HG02759 (cell line): ENCODE results near the gene NLGN1.
A peak's percentile ranks its signal among the peaks of the same experiment; 100 is the strongest.
"Not testable (repeated sequence)": the region's sequence is repeated elsewhere in the genome, so short reads cannot be mapped to it uniquely, and the experiment has no call there.

Experiments
- ATAC-seq: cut with Tn5 transposase; IDR thresholded peaks from one replicate; pipeline ENCODE4 v1.9.1; 2021; ENCODE audit warnings: mild to moderate bottlenecking, moderate library complexity; ENCODE audit not compliant: unreplicated experiment

The NLGN1 gene

DNA sequence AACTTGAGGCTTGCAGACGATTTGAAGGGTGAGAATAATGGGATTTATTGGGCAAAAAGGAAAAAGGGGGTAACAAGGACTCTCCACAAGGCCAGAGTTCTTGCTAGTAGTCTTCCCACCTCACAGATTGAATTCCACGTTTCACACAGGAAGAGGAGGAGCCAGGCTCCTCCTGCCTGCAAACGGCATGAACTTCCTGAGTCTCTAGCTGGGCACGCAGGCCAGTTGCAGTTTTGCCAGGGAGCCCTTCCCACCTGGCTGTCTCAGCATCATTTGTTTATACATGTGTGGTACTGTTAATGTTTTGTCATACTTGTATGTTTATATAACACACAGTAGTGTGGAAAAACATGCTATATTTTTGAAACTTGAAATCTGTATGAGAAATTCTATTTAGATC lies 155.0 kb downstream of the NLGN1 start:
- no peak for ATAC-seq

GRCh38 chr3:173553635-173554280 lies 156.2 kb downstream of the NLGN1 start:
- no peak for ATAC-seq

- no peak for ATAC-seq
These were observed 159.0 kb downstream of the NLGN1 start for GRCh38 chr3:173556546-173556945.

GRCh38 chr3:173567997-173568396 lies 170.5 kb downstream of the NLGN1 start:
- no peak for ATAC-seq

- ATAC-seq: no peak
These were observed 171.1 kb downstream of the NLGN1 start for GRCh38 chr3:173568623-173569022.

GRCh38 chr3:173583496-173583895 lies 186.0 kb downstream of the NLGN1 start:
- no peak for ATAC-seq

- ATAC-seq: peak; percentile 57
These were observed 186.7 kb downstream of the NLGN1 start for GRCh38 chr3:173584093-173584837.

DNA sequence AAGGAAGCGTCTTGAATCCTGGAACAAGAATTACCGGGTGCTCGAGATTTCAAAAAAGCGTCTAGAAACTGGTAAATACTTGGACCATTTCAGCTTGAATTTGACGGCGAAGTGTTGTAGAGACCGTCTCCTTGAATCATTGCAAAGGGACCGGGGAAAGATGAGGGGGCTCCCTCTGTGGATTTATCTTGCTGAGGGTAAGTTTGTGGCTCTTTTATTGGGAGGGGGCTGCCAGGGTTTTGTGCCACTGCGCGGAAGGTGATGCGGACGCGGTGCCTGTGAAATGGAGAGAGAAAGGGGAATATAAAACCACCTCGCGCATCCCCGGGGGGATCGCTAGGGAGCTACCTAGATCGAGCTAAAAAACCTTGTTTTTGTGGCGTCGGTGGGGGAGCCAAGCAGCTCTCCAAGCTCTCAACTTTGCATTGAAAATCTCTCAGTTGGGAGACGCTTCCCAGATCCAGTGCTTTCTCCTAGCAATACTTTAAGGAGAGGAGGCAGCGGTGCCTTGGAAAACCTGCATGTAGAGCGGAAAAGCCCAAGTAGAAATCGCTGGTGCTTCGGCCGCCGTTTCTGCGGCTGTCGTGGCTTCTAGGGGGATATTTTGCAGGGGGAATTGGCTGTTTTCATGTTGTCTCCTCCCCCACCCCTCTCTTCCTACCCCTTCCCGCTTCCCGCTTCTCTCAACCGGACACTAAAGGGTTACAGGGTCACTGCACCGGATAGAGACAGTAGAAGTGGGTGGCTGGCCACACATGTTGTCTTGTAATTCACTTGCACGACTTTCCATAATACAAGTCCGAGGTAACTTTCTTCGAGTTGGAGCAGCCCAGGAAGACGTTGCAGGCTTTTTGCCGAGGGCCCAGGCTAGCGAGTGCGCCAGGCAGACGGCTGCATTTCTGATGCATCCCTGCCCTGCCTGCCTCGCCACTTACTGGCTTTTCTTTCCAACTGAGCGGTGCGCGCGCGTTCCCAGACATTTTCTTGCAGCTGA lies 187.6 kb downstream of the NLGN1 start:
- ATAC-seq: no peak

- ATAC-seq: no peak
These were observed 188.6 kb downstream of the NLGN1 start for GRCh38 chr3:173586166-173586565.

GRCh38 chr3:173587055-173587454 lies 189.5 kb downstream of the NLGN1 start:
- ATAC-seq: no peak

DNA sequence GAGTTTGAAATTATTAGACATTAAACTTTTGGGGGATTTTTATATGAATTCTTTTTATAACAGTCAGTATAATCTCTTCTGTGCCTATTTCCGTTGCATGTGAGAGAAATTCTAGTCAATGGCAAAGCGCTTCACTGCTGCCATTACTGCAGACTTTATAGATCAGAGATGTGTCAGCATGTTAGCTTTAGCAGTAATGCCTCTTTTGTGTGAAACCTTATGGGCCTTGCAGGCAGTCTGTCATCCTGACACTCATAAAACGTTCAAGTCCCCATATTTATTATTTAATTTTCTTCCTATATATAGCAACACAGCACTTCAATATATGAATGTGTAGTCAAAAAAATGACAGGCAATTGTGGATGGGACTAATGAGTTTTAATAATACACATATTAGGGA lies 191.0 kb downstream of the NLGN1 start:
- no peak for ATAC-seq

DNA sequence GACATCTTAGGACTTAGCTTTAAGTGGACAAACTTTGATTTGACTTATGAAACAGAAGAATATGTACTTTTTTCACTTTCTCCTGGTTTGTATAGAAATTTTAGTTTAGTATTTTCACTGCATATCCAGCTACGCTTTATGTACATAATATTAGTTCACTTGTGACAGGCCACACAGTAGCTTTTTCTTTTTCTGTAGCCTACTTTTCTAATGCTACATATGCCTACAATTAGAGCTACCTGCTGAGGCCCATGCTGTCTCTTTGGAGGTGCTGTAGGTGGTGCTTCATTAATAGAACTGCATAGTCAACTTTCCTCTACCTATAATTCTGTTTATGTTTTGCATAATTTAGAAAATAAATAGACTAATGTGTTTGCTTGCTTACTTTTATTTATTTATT lies 191.6 kb downstream of the NLGN1 start:
- ATAC-seq: no peak

GRCh38 chr3:173591401-173591800 lies 193.9 kb downstream of the NLGN1 start:
- no peak for ATAC-seq

- ATAC-seq: not testable (repeated sequence)
These were observed 197.3 kb downstream of the NLGN1 start for GRCh38 chr3:173594881-173595280.

DNA sequence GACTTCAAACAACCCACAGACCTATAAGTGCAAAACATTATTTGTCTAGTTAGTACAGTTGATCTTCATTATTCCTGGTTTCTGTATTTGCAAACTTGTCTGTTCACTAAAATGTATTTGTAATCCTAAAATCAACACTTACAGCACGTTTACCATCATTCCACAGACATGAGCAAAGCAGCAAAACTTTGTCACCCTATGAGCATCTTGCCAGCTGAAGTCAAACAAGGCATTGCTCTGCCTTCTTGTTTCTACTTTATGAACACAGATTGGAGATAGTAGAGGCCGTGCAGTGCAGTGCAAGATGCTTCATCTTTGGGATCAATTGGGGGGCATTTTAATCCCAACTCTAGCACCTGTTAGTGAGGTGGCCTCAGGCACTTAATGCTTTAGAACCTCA lies 202.1 kb downstream of the NLGN1 start:
- no peak for ATAC-seq

DNA sequence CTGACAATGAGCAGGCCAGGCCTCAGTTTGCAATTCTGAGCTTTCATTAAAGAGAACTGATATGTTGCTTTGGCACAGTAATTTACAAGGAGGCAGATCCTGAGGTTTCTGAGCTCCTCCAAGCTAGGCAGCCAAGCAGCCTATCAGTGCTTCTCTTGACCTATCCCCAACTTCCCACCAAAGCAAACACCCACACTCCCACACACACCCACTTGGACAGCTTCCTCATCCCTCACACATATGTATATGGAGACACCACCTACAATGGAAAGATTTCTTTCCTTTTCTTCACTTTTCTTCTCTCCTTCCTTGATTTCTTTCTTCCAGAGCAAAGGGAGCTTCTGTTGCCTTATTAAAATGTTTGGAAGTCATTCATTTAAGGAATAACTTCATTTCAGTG lies 217.0 kb downstream of the NLGN1 start:
- ATAC-seq: no peak

GRCh38 chr3:173615661-173616060 lies 218.1 kb downstream of the NLGN1 start:
- ATAC-seq: no peak

DNA sequence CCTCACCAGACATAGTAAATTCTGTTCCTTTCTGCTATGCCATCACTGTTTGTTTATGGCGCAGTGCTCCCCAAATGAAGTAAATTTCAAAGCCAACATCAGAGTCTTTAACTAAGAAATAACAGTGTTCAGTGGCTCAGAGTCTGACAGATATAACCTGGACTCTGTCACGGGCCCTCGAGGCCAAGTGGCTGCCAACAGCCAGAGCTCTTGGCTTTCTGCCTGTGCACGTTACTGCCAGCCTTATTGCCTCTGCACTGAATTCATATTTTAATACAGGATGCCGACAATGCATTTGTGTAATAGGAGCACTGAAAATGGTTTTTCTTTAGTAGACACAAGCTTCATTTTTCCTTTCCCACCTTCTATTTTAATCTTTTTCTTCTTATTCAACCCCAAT lies 219.9 kb downstream of the NLGN1 start:
- ATAC-seq: no peak

DNA sequence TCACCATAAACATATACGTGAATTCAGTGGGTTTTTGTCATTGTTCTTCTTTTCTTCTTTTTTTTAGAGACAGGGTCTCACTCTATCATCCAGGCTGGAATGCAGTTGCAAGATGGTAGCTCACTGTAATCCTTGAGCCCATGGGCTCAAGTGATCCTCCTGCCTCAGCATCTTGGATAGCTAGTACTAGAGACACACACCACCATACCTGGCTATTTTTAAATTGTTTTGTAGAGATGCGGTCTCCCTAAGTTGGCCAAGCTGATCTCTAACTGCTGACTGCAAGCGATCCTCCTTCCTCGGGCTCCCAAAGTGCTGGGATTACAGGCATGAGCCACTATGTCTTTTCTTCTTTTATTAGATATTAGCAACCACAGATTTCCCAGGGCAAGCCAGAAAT lies 220.6 kb downstream of the NLGN1 start:
- no peak for ATAC-seq

- ATAC-seq: no peak
These were observed 221.2 kb downstream of the NLGN1 start for GRCh38 chr3:173618703-173619102.

- ATAC-seq: no peak
These were observed 224.6 kb downstream of the NLGN1 start for GRCh38 chr3:173622166-173622565.
